OCI-LY1 (cell line): ENCODE results near the gene PARD3.

Experiments used
- H2AFZ ChIP-seq: fragments of 200-600 bp; sonication (generic), shearing (Covaris generic); 2 replicates; pipeline ENCODE4 v1.6.0; 2014; ENCODE audit warnings: antibody characterized with exemption, mild to moderate bottlenecking, low read length
- H3F3A ChIP-seq: fragments of 200-600 bp; sonication (generic), shearing (Covaris generic); 2 replicates; pipeline ENCODE4 v1.6.0; 2014; ENCODE audit warnings: mild to moderate bottlenecking, antibody characterized with exemption, low read length, moderate library complexity; ENCODE audit not compliant: insufficient read depth
- H3K27ac ChIP-seq: fragments of 200-600 bp; sonication (generic); 2 replicates; pipeline ENCODE4 v1.5.1; 2014; ENCODE audit warnings: low read length, mixed run types, mild to moderate bottlenecking, low read depth; ENCODE audit not compliant: poor library complexity, severe bottlenecking
- H3K27me3 ChIP-seq: fragments of 200-600 bp; sonication (generic); 2 replicates; pipeline ENCODE4 v1.6.0; 2014; ENCODE audit warnings: antibody characterized with exemption, mild to moderate bottlenecking, low read length, moderate library complexity; ENCODE audit not compliant: insufficient read depth
- H3K36me3 ChIP-seq: fragments of 200-600 bp; sonication (generic); 2 replicates; pipeline ENCODE4 v1.6.1; 2014; ENCODE audit warnings: mild to moderate bottlenecking, antibody characterized with exemption, low read length, moderate library complexity, mixed read lengths; ENCODE audit not compliant: insufficient read depth
- H3K4me1 ChIP-seq: fragments of 200-600 bp; sonication (generic); 2 replicates; pipeline ENCODE4 v1.5.1; 2014; ENCODE audit warnings: mild to moderate bottlenecking, low read length, moderate library complexity; ENCODE audit not compliant: insufficient read depth, severe bottlenecking
- H3K4me2 ChIP-seq: fragments of 200-600 bp; sonication (generic), shearing (Covaris generic); 2 replicates; pipeline ENCODE4 v1.6.1; 2014; ENCODE audit warnings: low read length
- H3K4me3 ChIP-seq: fragments of 200-600 bp; sonication (generic); 2 replicates; pipeline ENCODE4 v1.5.1; 2014; ENCODE audit warnings: low read length, low read depth, mild to moderate bottlenecking, mixed read lengths; ENCODE audit not compliant: poor library complexity, severe bottlenecking
- H3K79me2 ChIP-seq: fragments of 200-600 bp; shearing (Covaris generic); 2 replicates; pipeline ENCODE4 v1.6.1; 2016; ENCODE audit warnings: mixed run types, low read length, mixed read lengths; ENCODE audit not compliant: insufficient read depth
- H3K9ac ChIP-seq: fragments of 200-600 bp; sonication (generic), shearing (Covaris generic); 2 replicates; pipeline ENCODE4 v1.6.1; 2014; ENCODE audit warnings: mild to moderate bottlenecking, low read length, mixed read lengths
- H3K9me2 ChIP-seq: fragments of 200-600 bp; sonication (generic), shearing (Covaris generic); 2 replicates; pipeline ENCODE4 v1.6.1; 2014; ENCODE audit warnings: low read depth, mild to moderate bottlenecking, low read length, mixed read lengths
- H3K9me3 ChIP-seq: fragments of 200-600 bp; shearing (Covaris generic); 2 replicates; pipeline ENCODE4 v1.6.1; 2014; ENCODE audit warnings: low read length, mixed read lengths
- H4K20me1 ChIP-seq: fragments of 200-600 bp; sonication (generic), shearing (Covaris generic); 2 replicates; pipeline ENCODE4 v1.6.0; 2016; ENCODE audit warnings: mild to moderate bottlenecking, low read length; ENCODE audit not compliant: insufficient read depth
- EZH2 ChIP-seq: fragments of 200-600 bp; sonication (generic), shearing (Covaris generic); IDR thresholded peaks from 2 replicates; pipeline ENCODE4 v1.8.0; 2017; ENCODE audit warnings: borderline replicate concordance, mixed run types, mild to moderate bottlenecking, antibody characterized with exemption, low read length, moderate library complexity, mixed read lengths
- TF ChIP-seq, protein P1 (sequence below): fragments of 200-600 bp; sonication (generic), shearing (Covaris generic); IDR thresholded peaks from 2 replicates; pipeline ENCODE4 v1.5.1; 2017; ENCODE audit warnings: mild to moderate bottlenecking, antibody characterized with exemption, low read length, moderate library complexity, mixed read lengths

The PARD3 gene

DNA sequence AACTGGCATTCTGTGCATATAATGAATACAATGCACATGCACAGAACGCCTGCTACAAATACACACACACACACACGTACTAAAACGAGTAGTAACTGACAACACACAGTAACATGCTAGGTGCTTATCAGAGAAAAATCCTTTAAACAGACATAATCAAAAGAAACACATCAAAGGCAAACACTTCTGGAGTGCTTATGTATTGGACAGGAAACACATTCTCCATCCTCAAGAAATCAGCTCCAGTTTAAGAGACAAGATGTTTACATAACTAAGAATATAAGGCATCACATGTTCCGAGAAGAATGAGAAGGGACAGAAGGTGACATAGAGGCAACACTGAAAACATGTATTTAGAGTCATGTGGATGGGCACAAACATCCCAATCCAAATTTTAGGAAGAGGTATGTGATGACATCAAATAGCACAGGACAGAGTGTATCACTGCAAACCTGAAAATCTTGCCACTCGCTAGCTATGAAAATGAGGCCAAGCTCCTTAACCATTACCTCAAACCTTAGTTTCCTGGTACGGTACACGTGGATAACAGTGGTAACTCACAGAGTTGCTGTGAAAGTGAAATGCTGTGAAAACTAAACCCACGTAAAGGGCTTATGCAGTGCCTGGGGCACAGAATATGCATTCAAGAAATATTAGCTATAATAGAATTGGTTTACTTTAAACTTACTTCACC, 619.6 kb downstream of the PARD3 start:
- H3K27ac ChIP-seq: no peak overlapping the region
- no peaks in the 10 kb centered on the region for H3F3A ChIP-seq
- no peaks in the 10 kb centered on the region for H3K9me2 ChIP-seq
- no peak overlapping the region for H3K4me2 ChIP-seq
- no peak overlapping the region for H3K4me3 ChIP-seq
- H3K4me1 ChIP-seq: no peaks in the 10 kb centered on the region
- TF ChIP-seq, protein P1, sequence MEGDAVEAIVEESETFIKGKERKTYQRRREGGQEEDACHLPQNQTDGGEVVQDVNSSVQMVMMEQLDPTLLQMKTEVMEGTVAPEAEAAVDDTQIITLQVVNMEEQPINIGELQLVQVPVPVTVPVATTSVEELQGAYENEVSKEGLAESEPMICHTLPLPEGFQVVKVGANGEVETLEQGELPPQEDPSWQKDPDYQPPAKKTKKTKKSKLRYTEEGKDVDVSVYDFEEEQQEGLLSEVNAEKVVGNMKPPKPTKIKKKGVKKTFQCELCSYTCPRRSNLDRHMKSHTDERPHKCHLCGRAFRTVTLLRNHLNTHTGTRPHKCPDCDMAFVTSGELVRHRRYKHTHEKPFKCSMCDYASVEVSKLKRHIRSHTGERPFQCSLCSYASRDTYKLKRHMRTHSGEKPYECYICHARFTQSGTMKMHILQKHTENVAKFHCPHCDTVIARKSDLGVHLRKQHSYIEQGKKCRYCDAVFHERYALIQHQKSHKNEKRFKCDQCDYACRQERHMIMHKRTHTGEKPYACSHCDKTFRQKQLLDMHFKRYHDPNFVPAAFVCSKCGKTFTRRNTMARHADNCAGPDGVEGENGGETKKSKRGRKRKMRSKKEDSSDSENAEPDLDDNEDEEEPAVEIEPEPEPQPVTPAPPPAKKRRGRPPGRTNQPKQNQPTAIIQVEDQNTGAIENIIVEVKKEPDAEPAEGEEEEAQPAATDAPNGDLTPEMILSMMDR: no peak
- no peak for TF ChIP-seq EZH2
- H3K9me3 ChIP-seq: 0 out of 2 replicates have a peak, but pooled peaks cover 2% of the 10 kb centered on the region
- no peaks in the 10 kb centered on the region for H4K20me1 ChIP-seq
- no peaks in the 10 kb centered on the region for H3K36me3 ChIP-seq
- H3K9ac ChIP-seq: no peak overlapping the region
- no peaks in the 10 kb centered on the region for H3K79me2 ChIP-seq
- H3K27me3 ChIP-seq: no peaks in the 10 kb centered on the region
- no peak overlapping the region for H2AFZ ChIP-seq

DNA sequence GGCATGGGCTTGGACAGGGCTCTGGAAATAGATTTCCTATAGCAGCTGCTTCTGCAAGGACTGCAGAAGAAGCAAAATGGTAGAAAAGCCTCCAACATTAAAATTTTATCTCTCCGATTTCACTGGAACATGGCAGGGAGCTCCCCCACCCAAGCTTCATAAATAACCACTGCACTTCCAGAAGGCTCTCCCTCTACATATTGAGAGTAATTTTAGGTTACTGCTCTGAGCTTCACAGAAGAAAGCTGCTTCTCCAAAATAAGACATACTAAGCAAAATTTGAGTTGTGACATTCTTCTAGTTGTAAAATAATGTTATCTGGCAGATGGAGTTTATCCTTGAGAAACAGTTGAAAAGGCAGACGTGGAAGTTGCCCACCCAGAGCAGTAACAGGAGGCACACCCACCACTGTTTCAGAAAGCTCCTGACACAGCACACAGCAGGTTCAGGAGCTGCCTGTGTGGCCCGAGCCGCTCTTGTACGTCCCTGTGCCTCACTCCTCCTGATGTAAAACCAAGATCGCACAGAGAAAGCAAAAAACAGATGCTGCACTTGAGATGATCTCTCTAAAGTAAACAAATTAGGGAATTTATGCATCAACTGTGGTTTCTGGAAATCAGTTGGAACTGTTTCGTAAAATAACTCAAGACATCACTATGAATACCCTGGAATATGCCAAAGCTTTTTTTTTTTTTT, 621.0 kb downstream of the PARD3 start:
- TF ChIP-seq EZH2: no peak
- TF ChIP-seq, protein P1: no peak
- Histone ChIP-seq H3K79me2 (no peaks in the 10 kb centered on the region), H3K9ac (no peak overlapping the region), H3K9me3 (no peaks in the 10 kb centered on the region), H3K9me2 (no peaks in the 10 kb centered on the region), H3K4me3 (no peak overlapping the region), H3K27ac (no peak overlapping the region), H4K20me1 (no peaks in the 10 kb centered on the region), H3K36me3 (no peaks in the 10 kb centered on the region), H3K4me1 (no peaks in the 10 kb centered on the region), H3K27me3 (no peaks in the 10 kb centered on the region), H2AFZ (no peak overlapping the region), H3K4me2 (no peak overlapping the region), H3F3A (no peaks in the 10 kb centered on the region)

DNA sequence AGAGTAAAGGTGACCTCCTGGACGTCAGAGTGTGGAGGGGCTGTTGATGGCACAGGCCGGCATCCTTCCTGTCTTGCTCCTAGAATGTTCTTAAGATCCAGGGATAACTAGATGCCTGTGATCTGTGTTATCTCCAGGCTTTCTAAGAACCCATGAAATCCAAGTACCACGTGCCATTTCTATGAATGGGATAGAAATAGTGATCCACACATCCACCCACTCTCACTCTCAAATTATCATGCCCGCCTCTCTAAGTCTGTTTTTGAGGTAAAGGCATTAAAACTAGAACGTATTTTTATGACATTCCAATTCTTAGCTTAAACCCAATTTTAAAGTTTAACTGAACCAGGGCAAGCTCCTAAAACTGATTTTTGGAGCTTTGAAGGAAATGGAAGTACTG, 622.5 kb downstream of the PARD3 start:
- no peaks in the 10 kb centered on the region for H3K9me3 ChIP-seq
- no peak overlapping the region for H3K4me2 ChIP-seq
- no peaks in the 10 kb centered on the region for H3K79me2 ChIP-seq
- H3K9ac ChIP-seq: no peak overlapping the region
- TF ChIP-seq, protein P1: no peak
- no peak for TF ChIP-seq EZH2
- no peaks in the 10 kb centered on the region for H3K4me1 ChIP-seq
- no peaks in the 10 kb centered on the region for H3K27me3 ChIP-seq
- H3F3A ChIP-seq: no peaks in the 10 kb centered on the region
- H4K20me1 ChIP-seq: no peaks in the 10 kb centered on the region
- H3K36me3 ChIP-seq: no peaks in the 10 kb centered on the region
- no peaks in the 10 kb centered on the region for H3K9me2 ChIP-seq
- no peak overlapping the region for H3K27ac ChIP-seq
- no peak overlapping the region for H2AFZ ChIP-seq
- H3K4me3 ChIP-seq: no peak overlapping the region
